SH-SY5Y (cell line): ENCODE data around the gene TRAPPC2L.

ENCODE experiments used
- GATA2 ChIP-seq: IDR thresholded peaks from 2 replicates; pipeline ENCODE4 v1.6.1; 2011; ENCODE audit warnings: mild to moderate bottlenecking, low read depth, low read length
- GATA3 ChIP-seq: IDR thresholded peaks from 2 replicates; pipeline ENCODE4 v1.6.1; 2011; ENCODE audit warnings: low read depth, mild to moderate bottlenecking, low read length, moderate library complexity

GRCh38 chr16:88856122-88856827 lies 652 bp upstream of the TRAPPC2L start:
- no peak for TF ChIP-seq GATA2
- no peak for TF ChIP-seq GATA3
